GM23248 (cell line): ENCODE data around the gene PRKAR1B. TPM values are rescaled to one million over a fixed set of nuclear protein-coding genes. Genes with fewer than 3 reads are reported as not detected.
"Not testable (repeated sequence)": the region's sequence is repeated elsewhere in the genome, so short reads cannot be mapped to it uniquely, and the experiment has no call there.

Experiments used
- DNase-seq: peaks from one replicate; pipeline ENCODE4 v3.0.0-alpha.2; 2015
- H2AFZ ChIP-seq: fragments of 200-600 bp; sonication (generic); 2 replicates; pipeline ENCODE4 v1.6.1; 2016; ENCODE audit warnings: antibody characterized with exemption
- H3F3A ChIP-seq: fragments of 200-600 bp; sonication (generic); 2 replicates; pipeline ENCODE4 v1.6.1; 2016; ENCODE audit warnings: mild to moderate bottlenecking, antibody characterized with exemption, mixed run types; ENCODE audit not compliant: insufficient read depth
- H3K27ac ChIP-seq: fragments of 200-600 bp; sonication (generic); 2 replicates; pipeline ENCODE4 v1.5.1; 2016; ENCODE audit warnings: mild to moderate bottlenecking
- H3K27me3 ChIP-seq: fragments of 200-600 bp; sonication (generic); replicated peaks from 2 replicates; pipeline ENCODE4 v1.6.1; 2016; ENCODE audit warnings: mild to moderate bottlenecking; ENCODE audit not compliant: insufficient read depth
- H3K36me3 ChIP-seq: fragments of 200-600 bp; sonication (generic); 2 replicates; pipeline ENCODE4 v1.6.1; 2016; ENCODE audit warnings: low read depth, mild to moderate bottlenecking
- H3K4me1 ChIP-seq: fragments of 200-600 bp; sonication (generic); 2 replicates; pipeline ENCODE4 v1.6.1; 2016; ENCODE audit warnings: mild to moderate bottlenecking; ENCODE audit not compliant: insufficient read depth
- H3K4me2 ChIP-seq: fragments of 200-600 bp; sonication (generic); one replicate; pipeline ENCODE4 v1.6.1; 2016; ENCODE audit warnings: mild to moderate bottlenecking; ENCODE audit not compliant: unreplicated experiment
- H3K4me3 ChIP-seq: fragments of 200-600 bp; sonication (generic); 2 replicates; pipeline ENCODE4 v1.5.1; 2016; ENCODE audit warnings: mild to moderate bottlenecking
- H3K79me2 ChIP-seq: fragments of 200-600 bp; sonication (generic); 2 replicates; pipeline ENCODE4 v1.6.1; 2016; ENCODE audit warnings: mild to moderate bottlenecking; ENCODE audit not compliant: insufficient read depth
- H3K9ac ChIP-seq: fragments of 200-600 bp; sonication (generic); 2 replicates; pipeline ENCODE4 v1.6.1; 2016; ENCODE audit warnings: mild to moderate bottlenecking
- H3K9me2 ChIP-seq: fragments of 200-600 bp; sonication (generic); 2 replicates; pipeline ENCODE4 v1.6.1; 2016; ENCODE audit warnings: mixed run types, mild to moderate bottlenecking, moderate library complexity; ENCODE audit not compliant: insufficient read depth
- H3K9me3 ChIP-seq: fragments of 200-600 bp; sonication (generic); one replicate; pipeline ENCODE4 v1.6.1; 2017; ENCODE audit warnings: low read depth
- H4K20me1 ChIP-seq: fragments of 200-600 bp; sonication (generic); 2 replicates; pipeline ENCODE4 v1.6.0; 2016; ENCODE audit not compliant: insufficient read depth
- EZH2 ChIP-seq: fragments of 200-600 bp; sonication (generic); IDR thresholded peaks from 2 replicates; pipeline ENCODE4 v1.6.1; 2018; ENCODE audit warnings: antibody characterized with exemption, mild to moderate bottlenecking; ENCODE audit not compliant: insufficient read depth, poor library complexity, severe bottlenecking
- EZH2phosphoT487 ChIP-seq: fragments of 200-600 bp; sonication (generic); IDR thresholded peaks from 2 replicates; pipeline ENCODE4 v1.6.1; 2018; ENCODE audit warnings: antibody characterized with exemption, moderate library complexity, mild to moderate bottlenecking, low read depth; ENCODE audit not compliant: insufficient read depth
- WGBS, 2 experiments: methylation state at CpG; one replicate each; pipeline ENCODE4 v1.1.6; 2015 to 2017; ENCODE audit warnings: low lambda C conversion rate in 2 of 2, low coverage in 1 of 2; ENCODE audit errors: missing lambda C conversion rate in 2 of 2; 5-methylcytosine and 5-hydroxymethylcytosine counted together
- in situ Hi-C: fragments of 300-500 bp; cut with MboI; formaldehyde crosslinking; loops from 2 replicates; pipeline ENCODE4 v1.15.0; 2020
- polyA plus RNA-seq: library from polyadenylated mRNA; unstranded; fragments of >200 nt; fragmentation: Nextera tagmentation; extraction: Ambion mirVana; gene quantifications from 2 replicates; pipeline ENCODE4 v1.2.1, GENCODE V29; 2016
- total RNA-seq: library from RNA; depleted of rRNA; stranded (reverse); fragments of >200 nt; shearing (Covaris generic); gene quantifications from 2 replicates; pipeline ENCODE4 v1.2.3, GENCODE V29; 2014

The PRKAR1B gene
- total and polyA plus RNA-seq, 2 experiments from 2014 or later = 10.2 to 12.9 TPM

DNA sequence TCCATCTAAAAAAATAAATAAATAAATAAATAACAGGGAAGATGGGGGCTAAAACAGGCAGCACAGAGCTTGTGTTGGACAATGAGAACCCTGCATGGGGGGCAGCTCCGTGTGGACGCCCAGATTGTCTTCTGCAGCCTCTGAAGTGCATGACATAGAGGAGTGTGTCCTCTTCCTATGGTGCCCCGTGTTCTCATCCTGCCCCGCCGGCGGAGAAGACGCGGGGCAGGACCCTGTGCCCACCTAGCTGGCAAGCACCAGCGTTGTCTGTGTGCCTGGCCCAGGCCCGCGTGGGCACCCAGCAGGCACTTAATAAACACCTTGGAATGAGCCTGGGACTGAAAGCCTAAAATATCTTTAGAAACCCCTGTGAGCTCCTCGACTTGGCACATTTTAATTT, 89.3 kb downstream of the PRKAR1B start:
- no peaks in the 10 kb centered on the region for H3F3A ChIP-seq

DNA sequence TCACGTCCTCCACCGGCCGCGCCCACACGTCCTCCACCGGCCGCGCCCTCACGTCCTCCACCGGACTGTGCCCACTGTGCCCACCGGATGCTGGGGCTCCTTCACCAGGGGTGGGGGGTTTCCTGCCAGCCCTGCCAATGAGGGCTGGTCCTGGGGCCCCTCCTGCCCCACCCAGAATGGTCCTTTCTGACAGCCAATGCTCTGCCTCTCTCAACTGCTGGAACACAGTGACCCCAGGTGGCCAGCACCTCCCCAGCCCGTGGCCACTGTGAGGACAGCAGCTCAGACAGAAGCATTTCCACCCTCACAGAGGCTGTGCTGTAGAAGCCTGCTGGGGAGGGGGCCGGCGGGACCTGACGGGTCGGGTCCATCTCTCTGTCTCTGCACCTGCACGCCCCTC, 90.7 kb downstream of the PRKAR1B start:
- TF ChIP-seq EZH2phosphoT487 (no peak), EZH2 (no peak)
- peak; percentile 42 for DNase-seq
- no peaks in the 10 kb centered on the region for H3K9me2 ChIP-seq
- no peak overlapping the region for H3K27ac ChIP-seq
- no peaks in the 10 kb centered on the region for H4K20me1 ChIP-seq
- no peak overlapping the region for H2AFZ ChIP-seq
- H3K36me3 ChIP-seq = no peaks in the 10 kb centered on the region
- WGBS, 2 experiments = 85 to 95% methylated on average over 4 to 17 of the region's 17 CpGs
- H3K9ac ChIP-seq = no peak overlapping the region
- no peaks in the 10 kb centered on the region for H3F3A ChIP-seq
- no peak overlapping the region for H3K4me2 ChIP-seq
- no peaks in the 10 kb centered on the region for H3K27me3 ChIP-seq
- no peaks in the 10 kb centered on the region for H3K9me3 ChIP-seq
- no peaks in the 10 kb centered on the region for H3K79me2 ChIP-seq
- no peak overlapping the region for H3K4me3 ChIP-seq
- in situ Hi-C loops = no loop called here
- no peaks in the 10 kb centered on the region for H3K4me1 ChIP-seq

More for the DNA sequence above, 89.3 kb downstream of the PRKAR1B start:
- H3K9me3 ChIP-seq = no peaks in the 10 kb centered on the region
- DNase-seq = no peak
- H2AFZ ChIP-seq = no peak overlapping the region
- H3K9ac ChIP-seq = no peak overlapping the region
- H3K9me2 ChIP-seq = no peaks in the 10 kb centered on the region
- no peaks in the 10 kb centered on the region for H3K36me3 ChIP-seq
- H3K4me3 ChIP-seq = no peak overlapping the region
- H3K4me1 ChIP-seq = no peaks in the 10 kb centered on the region
- in situ Hi-C loops = no loop called here
- H3K4me2 ChIP-seq = no peak overlapping the region
- no peaks in the 10 kb centered on the region for H4K20me1 ChIP-seq
- TF ChIP-seq EZH2 (no peak), EZH2phosphoT487 (no peak)
- no peaks in the 10 kb centered on the region for H3K79me2 ChIP-seq
- 85 to 87% methylated on average over 12 of the region's 12 CpGs for WGBS, 2 experiments
- H3K27me3 ChIP-seq = no peaks in the 10 kb centered on the region
- H3K27ac ChIP-seq = no peak overlapping the region

DNA sequence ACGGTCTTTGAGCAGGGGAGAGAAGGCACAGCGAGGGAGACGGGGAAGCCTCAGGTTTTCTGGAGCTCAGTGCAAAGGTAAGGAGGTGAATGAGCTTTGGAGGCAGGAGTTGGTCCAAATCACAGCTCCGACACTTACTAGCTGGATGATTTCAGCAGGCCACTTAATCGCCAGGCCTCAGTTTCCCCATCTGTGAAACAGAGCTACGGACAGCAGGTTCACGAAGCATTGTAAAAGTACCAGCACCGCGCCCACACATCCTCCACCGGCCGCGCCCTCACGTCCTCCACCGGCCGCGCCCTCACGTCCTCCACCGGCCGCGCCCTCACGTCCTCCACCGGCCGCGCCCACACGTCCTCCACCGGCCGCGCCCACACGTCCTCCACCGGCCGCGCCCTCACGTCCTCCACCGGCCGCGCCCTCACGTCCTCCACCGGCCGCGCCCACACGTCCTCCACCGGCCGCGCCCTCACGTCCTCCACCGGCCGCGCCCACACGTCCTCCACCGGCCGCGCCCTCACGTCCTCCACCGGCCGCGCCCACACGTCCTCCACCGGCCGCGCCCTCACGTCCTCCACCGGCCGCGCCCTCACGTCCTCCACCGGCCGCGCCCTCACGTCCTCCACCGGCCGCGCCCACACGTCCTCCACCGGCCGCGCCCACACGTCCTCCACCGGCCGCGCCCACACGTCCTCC, 91.2 kb downstream of the PRKAR1B start:
- H3K79me2 ChIP-seq, H3F3A ChIP-seq, H3K9me3 ChIP-seq, H3K27me3 ChIP-seq, H3K4me3 ChIP-seq, H3K9ac ChIP-seq, H3K4me2 ChIP-seq, H3K4me1 ChIP-seq, H3K9me2 ChIP-seq, H3K36me3 ChIP-seq, H2AFZ ChIP-seq, DNase-seq, H4K20me1 ChIP-seq, H3K27ac ChIP-seq, in situ Hi-C loops: not testable (repeated sequence)
- WGBS, 2 experiments = 87 to 96% methylated on average over 8 to 76 of the region's 81 CpGs

DNA sequence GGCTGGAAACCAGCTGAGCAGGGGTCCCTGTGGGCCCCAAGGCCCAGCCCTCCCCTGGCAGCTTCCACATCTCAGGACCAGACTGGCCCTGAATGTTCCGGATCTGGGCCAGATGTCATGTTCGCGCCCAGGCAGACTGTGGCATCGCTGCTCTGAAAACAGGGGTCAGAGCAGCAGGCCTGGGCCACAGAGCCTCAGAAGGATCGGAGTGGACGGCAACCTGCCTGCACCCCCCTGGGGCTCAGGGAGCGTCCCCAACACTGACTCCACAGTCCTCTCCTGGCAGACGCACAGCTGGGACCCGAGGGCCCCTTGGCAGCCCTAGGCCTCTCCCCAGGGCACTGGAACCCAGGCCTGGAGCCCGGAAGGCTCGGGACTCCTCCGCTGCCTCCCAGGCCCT, 91.9 kb downstream of the PRKAR1B start:
- TF ChIP-seq EZH2phosphoT487 (no peak), EZH2 (no peak)
- Histone ChIP-seq H3K9me3 (no peaks in the 10 kb centered on the region), H3K4me3 (no peak overlapping the region), H3K36me3 (no peaks in the 10 kb centered on the region), H3K27me3 (no peaks in the 10 kb centered on the region), H2AFZ (no peak overlapping the region), H3K9ac (no peak overlapping the region), H3K79me2 (no peaks in the 10 kb centered on the region), H3K9me2 (no peaks in the 10 kb centered on the region), H4K20me1 (no peaks in the 10 kb centered on the region), H3F3A (no peaks in the 10 kb centered on the region), H3K27ac (no peak overlapping the region), H3K4me1 (no peaks in the 10 kb centered on the region), H3K4me2 (no peak overlapping the region)
- in situ Hi-C loops = no loop called here
- DNase-seq = no peak
- 85 to 86% methylated on average over 12 of the region's 12 CpGs for WGBS, 2 experiments
